ENCODE data around the gene MINDY4.

The MINDY4 gene

GRCh38 chr7:30728591-30729100 is 42.6 kb upstream of the MINDY4 start:
- H4K20me1 ChIP-seq (ENCODE audit: low read depth, low read length): no peaks in the 10 kb centered on the region
- H3K9ac ChIP-seq (ENCODE audit: low read length): no peak overlapping the region
- no peak overlapping the region for H3K27ac ChIP-seq (ENCODE audit: low read depth, low read length)
- H3K79me2 ChIP-seq (ENCODE audit: insufficient read depth, low read length): no peaks in the 10 kb centered on the region
- H3K4me3 ChIP-seq (ENCODE audit: insufficient read depth, low read length, poor library complexity, severe bottlenecking): no peak overlapping the region
- H3K36me3 ChIP-seq (ENCODE audit: low read length): no peaks in the 10 kb centered on the region
- H2AFZ ChIP-seq (ENCODE audit: low read depth, low read length, severe bottlenecking): no peak overlapping the region
- H3K9me2 ChIP-seq (replicated peaks; ENCODE audit: insufficient read depth, low read length): no peaks in the 10 kb centered on the region
- TF ChIP-seq CTCF (IDR thresholded peaks at IDR 0.05; ENCODE audit: insufficient read depth, low read length, poor library complexity, severe bottlenecking) (no peak), EZH2phosphoT487 (conservative IDR thresholded peaks at IDR 0.05; ENCODE audit: low read length) (no peak)
- H3K27me3 ChIP-seq (ENCODE audit: low read length): no peaks in the 10 kb centered on the region
- H3F3A ChIP-seq (ENCODE audit: insufficient read depth): no peaks in the 10 kb centered on the region
- no peak overlapping the region for H3K4me2 ChIP-seq (ENCODE audit: low read depth, low read length, poor library complexity, severe bottlenecking)
- no peaks in the 10 kb centered on the region for H3K9me3 ChIP-seq (ENCODE audit: insufficient read depth, low read length)

- Histone ChIP-seq H3K4me3 (ENCODE audit: insufficient read depth, low read length, poor library complexity, severe bottlenecking) (no peak overlapping the region), H3K27ac (ENCODE audit: low read depth, low read length) (no peak overlapping the region), H3K27me3 (ENCODE audit: low read length) (no peaks in the 10 kb centered on the region), H2AFZ (ENCODE audit: low read depth, low read length, severe bottlenecking) (no peak overlapping the region), H4K20me1 (ENCODE audit: low read depth, low read length) (no peaks in the 10 kb centered on the region), H3K36me3 (ENCODE audit: low read length) (no peaks in the 10 kb centered on the region), H3K9me3 (ENCODE audit: insufficient read depth, low read length) (no peaks in the 10 kb centered on the region), H3K9ac (ENCODE audit: low read length) (no peak overlapping the region), H3F3A (ENCODE audit: insufficient read depth) (no peaks in the 10 kb centered on the region), H3K4me2 (ENCODE audit: low read depth, low read length, poor library complexity, severe bottlenecking) (no peak overlapping the region), H3K79me2 (ENCODE audit: insufficient read depth, low read length) (no peaks in the 10 kb centered on the region), H3K9me2 (replicated peaks; ENCODE audit: insufficient read depth, low read length) (no peaks in the 10 kb centered on the region)
- TF ChIP-seq CTCF (IDR thresholded peaks at IDR 0.05; ENCODE audit: insufficient read depth, low read length, poor library complexity, severe bottlenecking) (no peak), EZH2phosphoT487 (conservative IDR thresholded peaks at IDR 0.05; ENCODE audit: low read length) (no peak)
Measured at GRCh38 chr7:30729642-30730041, 41.6 kb upstream of the MINDY4 start.

GRCh38 chr7:30730097-30730496 is 41.1 kb upstream of the MINDY4 start:
- H3K4me2 ChIP-seq (ENCODE audit: low read depth, low read length, poor library complexity, severe bottlenecking): no peak overlapping the region
- no peaks in the 10 kb centered on the region for H3K27me3 ChIP-seq (ENCODE audit: low read length)
- no peak overlapping the region for H3K27ac ChIP-seq (ENCODE audit: low read depth, low read length)
- no peaks in the 10 kb centered on the region for H4K20me1 ChIP-seq (ENCODE audit: low read depth, low read length)
- H2AFZ ChIP-seq (ENCODE audit: low read depth, low read length, severe bottlenecking): no peak overlapping the region
- H3K9ac ChIP-seq (ENCODE audit: low read length): no peak overlapping the region
- H3K4me3 ChIP-seq (ENCODE audit: insufficient read depth, low read length, poor library complexity, severe bottlenecking): no peak overlapping the region
- TF ChIP-seq EZH2phosphoT487 (conservative IDR thresholded peaks at IDR 0.05; ENCODE audit: low read length) (no peak), CTCF (IDR thresholded peaks at IDR 0.05; ENCODE audit: insufficient read depth, low read length, poor library complexity, severe bottlenecking) (no peak)
- no peaks in the 10 kb centered on the region for H3F3A ChIP-seq (ENCODE audit: insufficient read depth)
- H3K9me3 ChIP-seq (ENCODE audit: insufficient read depth, low read length): no peaks in the 10 kb centered on the region
- no peaks in the 10 kb centered on the region for H3K79me2 ChIP-seq (ENCODE audit: insufficient read depth, low read length)
- no peaks in the 10 kb centered on the region for H3K36me3 ChIP-seq (ENCODE audit: low read length)
- no peaks in the 10 kb centered on the region for H3K9me2 ChIP-seq (replicated peaks; ENCODE audit: insufficient read depth, low read length)

Measured in SU-DHL-6 (cell line).